ENCODE results near the gene CTPS1. TPM values are rescaled to one million over a fixed set of nuclear protein-coding genes. Genes with fewer than 3 reads are reported as not detected.

The CTPS1 gene
- total RNA-seq, 1 experiment from 2014 or later = 62.2 TPM

DNA sequence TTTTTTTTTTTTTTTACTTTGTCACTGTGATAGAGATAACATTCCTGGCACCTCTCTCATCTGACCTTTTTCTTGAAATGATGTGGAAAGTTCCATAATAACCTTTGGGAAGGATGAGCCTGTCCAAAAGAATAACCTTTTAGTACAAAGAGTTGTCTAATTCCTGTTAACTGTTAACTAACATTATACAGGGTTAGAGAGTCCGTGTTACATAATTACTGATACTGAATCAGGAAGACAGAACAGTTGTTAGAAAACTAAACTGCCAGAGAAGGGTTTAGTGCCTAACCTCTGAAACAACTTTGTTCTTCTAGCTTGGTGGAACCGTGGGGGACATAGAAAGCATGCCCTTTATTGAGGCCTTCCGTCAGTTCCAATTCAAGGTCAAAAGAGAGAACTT is 8.8 kb downstream of the CTPS1 start:
- DNase-seq (ENCODE audit: low read depth in 1 of 2, low spot score in 2 of 2) = no peak
- H3K4me3 ChIP-seq = no peak overlapping the region
- no peak overlapping the region for H3K27ac ChIP-seq
- no peaks in the 10 kb centered on the region for H3K27me3 ChIP-seq (replicated peaks)
- peaks cover 29% of the 10 kb centered on the region for H3K4me1 ChIP-seq (replicated peaks)
- peaks cover 100% of the 10 kb centered on the region for H3K36me3 ChIP-seq
- no peaks in the 10 kb centered on the region for H3K9me3 ChIP-seq (replicated peaks)

DNA sequence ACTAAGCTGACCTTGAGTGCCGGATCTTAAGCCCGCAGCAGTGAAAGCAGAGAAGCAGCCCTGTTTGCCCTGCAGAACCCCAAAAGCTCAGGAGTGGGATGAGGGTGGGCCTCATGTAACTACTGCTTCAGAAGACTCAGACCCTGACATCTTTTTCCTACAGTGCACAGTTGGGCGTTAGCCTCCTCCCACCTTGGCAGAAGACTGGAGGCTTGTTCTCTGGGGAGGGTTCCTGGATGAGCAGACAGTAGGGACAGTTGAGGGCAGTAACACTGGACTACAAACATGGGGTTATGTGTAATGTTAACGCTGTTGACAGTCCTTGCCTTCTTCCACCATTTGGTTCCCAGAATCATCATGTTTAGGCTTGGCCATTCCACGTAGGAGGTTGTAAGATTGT is 9.6 kb downstream of the CTPS1 start:
- Histone ChIP-seq H3K36me3 (peaks cover 100% of the 10 kb centered on the region), H3K9me3 (replicated peaks) (no peaks in the 10 kb centered on the region), H3K27me3 (replicated peaks) (no peaks in the 10 kb centered on the region), H3K4me1 (replicated peaks) (peaks cover 21% of the 10 kb centered on the region), H3K4me3 (no peak overlapping the region), H3K27ac (no peak overlapping the region)
- no peak for DNase-seq (ENCODE audit: low read depth in 1 of 2, low spot score in 2 of 2)

DNA sequence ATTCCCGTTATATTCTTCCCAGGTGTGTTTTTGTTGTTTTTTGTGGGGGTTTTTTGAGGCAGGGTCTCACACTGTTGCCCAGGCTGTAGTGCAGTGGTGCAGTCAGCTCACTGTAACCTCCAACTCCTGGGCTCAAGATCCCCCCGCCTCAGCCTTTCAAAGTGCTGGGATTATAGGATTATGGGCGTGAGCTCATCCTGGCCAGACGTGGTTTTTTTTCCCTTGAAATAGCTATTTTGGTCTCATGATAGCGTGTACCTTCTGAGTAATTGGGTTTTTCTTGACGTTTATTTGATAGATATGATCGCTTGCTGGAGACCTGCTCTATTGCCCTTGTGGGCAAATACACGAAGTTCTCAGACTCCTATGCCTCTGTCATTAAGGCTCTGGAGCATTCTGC is 17.6 kb downstream of the CTPS1 start:
- Histone ChIP-seq H3K4me3 (no peak overlapping the region), H3K27ac (no peak overlapping the region), H3K27me3 (replicated peaks) (no peaks in the 10 kb centered on the region), H3K4me1 (replicated peaks) (peaks cover 5% of the 10 kb centered on the region), H3K9me3 (replicated peaks) (no peaks in the 10 kb centered on the region), H3K36me3 (peaks cover 99% of the 10 kb centered on the region)
- no peak for DNase-seq (ENCODE audit: low read depth in 1 of 2, low spot score in 2 of 2)

DNA sequence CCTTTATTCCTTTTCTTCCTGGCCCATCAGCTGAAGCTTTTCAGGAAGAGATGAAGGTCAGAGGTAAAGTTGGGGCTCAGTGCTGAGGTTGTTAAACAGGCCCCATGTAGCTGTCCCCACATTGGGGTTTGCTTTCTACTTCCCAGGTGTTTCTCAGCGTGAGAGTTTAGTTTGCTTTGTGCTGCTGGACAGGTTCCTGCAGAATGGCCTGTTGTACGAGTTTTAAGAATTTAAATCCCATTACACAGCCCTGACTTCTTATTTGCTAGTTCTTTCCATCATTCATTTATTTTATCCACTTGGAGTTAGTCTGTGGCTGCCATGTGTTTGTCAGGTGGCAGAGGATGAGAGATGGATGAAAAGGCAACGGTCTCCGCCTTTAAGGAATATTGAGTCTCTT is 19.2 kb downstream of the CTPS1 start:
- DNase-seq (ENCODE audit: low read depth in 1 of 2, low spot score in 2 of 2) = no peak
- Histone ChIP-seq H3K9me3 (replicated peaks) (no peaks in the 10 kb centered on the region), H3K36me3 (peaks cover 97% of the 10 kb centered on the region)

DNA sequence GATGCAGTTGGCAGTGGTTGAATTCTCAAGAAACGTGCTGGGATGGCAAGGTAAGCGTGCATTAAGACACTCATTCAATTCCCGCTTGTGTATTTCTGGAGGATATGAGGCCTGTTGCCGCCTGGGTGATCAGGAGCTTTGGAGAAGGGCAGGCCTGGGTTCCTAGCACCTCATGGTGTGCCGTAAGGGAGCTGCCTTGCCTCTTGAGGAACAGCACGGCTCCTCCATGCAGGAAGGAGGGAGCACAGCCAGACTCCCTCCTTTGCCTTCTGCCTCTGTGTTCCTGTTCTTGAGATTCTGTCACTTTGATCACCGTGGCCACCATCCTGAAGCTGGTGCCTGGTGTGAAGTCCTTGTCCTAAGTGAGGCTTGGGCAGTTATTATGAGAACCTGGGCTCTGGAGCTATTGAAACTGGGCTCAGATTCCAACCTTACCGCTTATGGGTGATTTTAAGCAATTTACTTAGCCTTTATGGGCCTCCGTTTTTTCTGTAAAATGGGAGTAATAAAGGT is 23.7 kb downstream of the CTPS1 start:
- no peak for DNase-seq (ENCODE audit: low read depth in 1 of 2, low spot score in 2 of 2)
- Histone ChIP-seq H3K36me3 (peaks cover 99% of the 10 kb centered on the region), H3K9me3 (replicated peaks) (no peaks in the 10 kb centered on the region), H3K27ac (peak overlapping the region; percentile 47), H3K4me1 (replicated peaks) (peaks cover 28% of the 10 kb centered on the region), H3K27me3 (replicated peaks) (no peaks in the 10 kb centered on the region), H3K4me3 (no peak overlapping the region)

More for the DNA sequence above, 19.2 kb downstream of the CTPS1 start:
- H3K4me1 ChIP-seq (replicated peaks) = peaks cover 21% of the 10 kb centered on the region
- no peaks in the 10 kb centered on the region for H3K27me3 ChIP-seq (replicated peaks)
- no peak overlapping the region for H3K4me3 ChIP-seq
- H3K27ac ChIP-seq = no peak overlapping the region

DNA sequence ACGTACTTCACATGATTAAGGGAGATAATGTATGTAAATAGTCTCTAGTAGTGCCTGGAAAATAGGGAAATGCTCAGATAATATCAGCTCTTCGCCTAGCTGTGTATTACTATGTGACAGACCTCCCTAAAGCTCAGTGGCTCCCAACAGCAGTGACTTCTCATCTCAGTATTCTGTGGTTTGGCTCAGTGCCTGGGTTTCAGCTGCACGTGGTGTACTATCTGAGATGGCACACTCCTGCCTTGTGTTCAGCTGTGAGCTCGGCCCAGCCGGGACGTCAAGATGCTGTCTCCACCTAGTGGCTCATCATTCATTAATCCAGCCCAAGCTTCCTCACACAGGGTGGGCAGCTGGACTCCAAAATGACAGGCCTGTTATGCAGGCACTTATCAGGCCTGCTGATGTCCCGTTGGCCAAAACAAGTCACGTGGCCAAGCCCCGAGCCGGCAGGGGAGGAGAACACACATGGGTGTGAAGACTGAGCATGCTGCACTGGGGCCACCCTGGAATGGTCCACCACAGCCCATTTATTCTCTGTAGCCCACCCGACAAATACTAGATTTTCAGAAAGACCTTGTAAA is 24.2 kb downstream of the CTPS1 start:
- DNase-seq (ENCODE audit: low read depth in 1 of 2, low spot score in 2 of 2) = peak; percentile 96 to 99
- peak overlapping the region; percentile 47 for H3K27ac ChIP-seq
- no peak overlapping the region for H3K4me3 ChIP-seq
- H3K36me3 ChIP-seq = peaks cover 99% of the 10 kb centered on the region
- no peaks in the 10 kb centered on the region for H3K27me3 ChIP-seq (replicated peaks)
- H3K4me1 ChIP-seq (replicated peaks) = peaks cover 28% of the 10 kb centered on the region
- no peaks in the 10 kb centered on the region for H3K9me3 ChIP-seq (replicated peaks)

DNA sequence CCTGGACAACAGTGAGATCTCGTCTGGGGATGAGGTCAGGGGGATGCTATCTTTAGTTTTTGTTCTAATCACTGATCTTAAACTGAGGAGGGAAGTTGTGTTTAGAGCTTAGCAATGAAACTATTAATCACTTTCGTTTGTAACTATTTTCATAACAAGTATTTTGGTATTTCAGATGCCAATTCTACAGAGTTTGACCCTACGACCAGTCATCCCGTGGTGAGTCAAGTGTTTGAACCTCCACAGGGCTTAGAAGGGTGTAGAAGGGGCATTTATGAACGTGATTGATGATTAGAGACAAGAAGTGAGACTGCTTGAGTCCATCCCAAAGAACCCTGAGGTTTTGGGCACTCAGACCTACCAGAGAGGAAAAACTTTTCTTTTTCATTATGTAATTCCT is 26.4 kb downstream of the CTPS1 start:
- peaks cover 99% of the 10 kb centered on the region for H3K36me3 ChIP-seq
- H3K4me3 ChIP-seq = no peak overlapping the region
- H3K27ac ChIP-seq = no peak overlapping the region
- no peaks in the 10 kb centered on the region for H3K27me3 ChIP-seq (replicated peaks)
- H3K4me1 ChIP-seq (replicated peaks) = peaks cover 28% of the 10 kb centered on the region
- no peaks in the 10 kb centered on the region for H3K9me3 ChIP-seq (replicated peaks)
- no peak for DNase-seq (ENCODE audit: low read depth in 1 of 2, low spot score in 2 of 2)

DNA sequence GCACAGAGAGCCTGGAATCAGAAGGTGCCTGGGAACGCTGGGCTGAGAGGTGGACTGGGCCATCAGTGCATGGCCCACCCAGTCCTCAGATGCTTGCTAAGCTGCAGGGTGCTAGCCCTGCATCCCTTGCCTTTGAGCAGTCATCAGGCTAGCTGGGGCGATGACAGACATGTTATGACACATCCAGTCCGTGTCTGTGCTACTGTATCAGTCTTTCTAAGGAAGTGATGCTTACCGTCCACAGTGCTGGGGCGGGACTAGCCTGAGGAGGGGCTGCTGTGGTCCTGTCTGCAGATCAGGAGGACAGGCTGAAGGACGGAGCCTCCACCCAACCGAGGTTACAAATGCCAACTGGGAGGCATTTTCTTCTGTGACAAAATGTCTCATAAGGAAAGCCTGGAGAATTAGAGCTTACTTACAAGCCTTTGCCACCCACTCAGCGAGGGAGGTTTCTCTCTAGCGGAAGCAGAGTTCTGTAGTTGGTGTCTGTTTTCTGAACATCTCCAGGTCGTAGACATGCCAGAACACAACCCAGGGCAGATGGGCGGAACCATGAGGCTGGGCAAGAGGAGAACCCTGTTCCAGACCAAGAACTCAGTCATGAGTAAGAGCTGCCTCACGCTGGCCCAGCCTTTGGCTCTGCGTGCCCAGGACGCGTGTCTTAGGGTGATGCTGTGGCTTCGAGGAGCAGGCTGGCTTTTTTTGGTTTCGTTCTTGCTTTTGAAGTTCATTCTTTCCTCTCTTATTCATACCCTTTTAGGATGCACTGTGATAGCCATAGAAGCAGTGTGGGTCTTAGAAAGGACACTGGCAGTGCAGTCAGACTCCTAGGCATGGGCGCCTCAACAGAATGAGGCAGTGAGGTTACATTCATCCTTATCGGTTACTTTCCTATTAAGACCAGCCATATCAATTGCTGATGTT is 27.7 kb downstream of the CTPS1 start:
- H3K9me3 ChIP-seq (replicated peaks) = no peaks in the 10 kb centered on the region
- DNase-seq (ENCODE audit: low read depth in 1 of 2, low spot score in 2 of 2) = no peak
- H3K36me3 ChIP-seq = peaks cover 99% of the 10 kb centered on the region
- H3K4me3 ChIP-seq = no peak overlapping the region
- peaks cover 21% of the 10 kb centered on the region for H3K4me1 ChIP-seq (replicated peaks)
- no peak overlapping the region for H3K27ac ChIP-seq
- no peaks in the 10 kb centered on the region for H3K27me3 ChIP-seq (replicated peaks)

DNA sequence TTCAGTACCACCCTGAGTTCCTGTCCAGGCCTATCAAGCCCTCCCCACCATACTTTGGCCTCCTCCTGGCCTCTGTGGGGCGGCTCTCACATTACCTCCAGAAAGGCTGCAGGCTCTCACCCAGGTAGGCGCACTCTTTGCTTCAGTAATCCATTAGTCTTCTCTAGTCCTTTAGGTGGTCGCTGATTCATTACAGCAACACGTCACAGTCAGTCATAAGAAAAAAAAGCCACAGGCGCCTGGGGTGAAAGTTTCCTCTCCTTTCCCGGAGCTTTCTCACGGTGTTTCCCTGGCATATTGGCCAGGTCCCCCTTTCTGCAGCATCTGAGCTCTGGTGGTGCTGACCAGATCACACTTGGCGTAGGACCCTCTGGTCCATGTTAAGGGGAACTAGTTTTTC is 30.0 kb downstream of the CTPS1 start:
- Histone ChIP-seq H3K27ac (0 out of 2 replicates have a peak overlapping the region, but pooled peaks have one; percentile 18), H3K36me3 (peaks cover 100% of the 10 kb centered on the region), H3K9me3 (replicated peaks) (no peaks in the 10 kb centered on the region)

DNA sequence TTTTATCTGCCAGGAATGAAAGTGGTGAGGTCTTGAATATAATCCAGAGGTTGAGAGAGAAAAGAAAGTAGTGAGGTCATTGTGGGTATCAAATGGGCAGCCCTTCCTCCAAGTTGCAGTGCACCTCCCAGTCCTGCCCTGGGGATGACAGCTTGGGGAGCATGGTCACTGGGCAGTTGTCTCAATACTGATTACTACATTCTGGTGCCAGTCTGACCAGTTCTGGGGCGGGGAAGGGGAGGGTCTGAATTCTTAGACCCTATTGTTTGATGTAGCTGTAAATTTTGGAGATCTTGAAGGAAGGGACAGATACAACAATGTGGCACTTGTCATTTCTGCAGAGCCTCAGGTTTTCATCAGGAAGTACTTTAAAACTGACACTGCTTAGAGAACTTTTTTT is 30.8 kb downstream of the CTPS1 start:
- H3K9me3 ChIP-seq (replicated peaks) = no peaks in the 10 kb centered on the region
- no peak for DNase-seq (ENCODE audit: low read depth in 1 of 2, low spot score in 2 of 2)
- H3K4me1 ChIP-seq (replicated peaks) = no peaks in the 10 kb centered on the region
- peak overlapping the region; percentile 18; the same call in 1 of the 2 replicates for H3K27ac ChIP-seq
- no peak overlapping the region for H3K4me3 ChIP-seq
- H3K27me3 ChIP-seq (replicated peaks) = no peaks in the 10 kb centered on the region
- peaks cover 100% of the 10 kb centered on the region for H3K36me3 ChIP-seq

More for the DNA sequence above, 30.0 kb downstream of the CTPS1 start:
- Histone ChIP-seq H3K4me3 (no peak overlapping the region), H3K27me3 (replicated peaks) (no peaks in the 10 kb centered on the region), H3K4me1 (replicated peaks) (no peaks in the 10 kb centered on the region)
- no peak for DNase-seq (ENCODE audit: low read depth in 1 of 2, low spot score in 2 of 2)

DNA sequence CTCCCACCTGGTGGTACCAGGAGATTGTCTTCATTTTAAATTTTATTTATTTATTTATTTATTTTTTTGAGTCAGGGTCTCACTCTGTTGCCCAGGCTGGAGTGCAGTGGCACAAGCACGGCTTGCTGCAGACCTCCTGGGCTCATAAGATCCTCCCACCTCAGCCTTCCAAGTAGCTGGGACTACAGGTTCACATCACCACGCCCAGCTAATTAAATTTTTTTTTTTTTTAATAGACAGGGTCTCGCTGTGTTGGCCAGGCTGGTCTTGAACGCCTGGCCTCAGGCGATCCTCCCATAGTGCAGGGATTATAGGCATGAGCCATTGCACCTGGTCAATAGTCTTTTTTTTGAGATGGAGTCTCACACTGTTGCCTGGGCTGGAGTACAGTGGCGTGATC is 33.5 kb downstream of the CTPS1 start:
- H3K27ac ChIP-seq = no peak overlapping the region
- H3K4me3 ChIP-seq = no peak overlapping the region
- H3K27me3 ChIP-seq (replicated peaks) = no peaks in the 10 kb centered on the region
- DNase-seq (ENCODE audit: low read depth in 1 of 2, low spot score in 2 of 2) = no peak
- H3K36me3 ChIP-seq = peaks cover 97% of the 10 kb centered on the region
- no peaks in the 10 kb centered on the region for H3K9me3 ChIP-seq (replicated peaks)
- H3K4me1 ChIP-seq (replicated peaks) = no peaks in the 10 kb centered on the region

DNA sequence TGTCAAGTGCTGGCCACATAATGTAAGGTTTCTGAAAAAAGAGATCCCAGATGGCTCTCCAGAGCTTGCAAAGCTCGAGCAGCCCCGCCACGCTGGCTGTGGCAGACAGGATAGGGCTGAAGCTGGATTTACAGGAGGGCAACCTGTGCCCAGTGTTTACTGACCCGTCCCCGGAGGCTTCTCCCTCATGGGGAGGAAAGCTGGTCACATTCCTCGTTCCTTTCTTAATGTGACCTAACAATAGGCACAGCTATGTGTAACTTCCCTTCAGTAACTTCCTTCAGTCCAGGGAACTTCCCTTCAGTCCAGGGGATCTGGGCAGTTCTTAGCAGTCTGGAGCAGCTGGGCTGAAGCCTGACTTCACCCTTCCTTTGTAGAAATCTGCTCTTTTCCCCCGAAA is 34.3 kb downstream of the CTPS1 start:
- Histone ChIP-seq H3K27me3 (replicated peaks) (no peaks in the 10 kb centered on the region), H3K9me3 (replicated peaks) (no peaks in the 10 kb centered on the region), H3K4me1 (replicated peaks) (no peaks in the 10 kb centered on the region), H3K36me3 (peaks cover 95% of the 10 kb centered on the region), H3K27ac (no peak overlapping the region), H3K4me3 (no peak overlapping the region)
- no peak for DNase-seq (ENCODE audit: low read depth in 1 of 2, low spot score in 2 of 2)

DNA sequence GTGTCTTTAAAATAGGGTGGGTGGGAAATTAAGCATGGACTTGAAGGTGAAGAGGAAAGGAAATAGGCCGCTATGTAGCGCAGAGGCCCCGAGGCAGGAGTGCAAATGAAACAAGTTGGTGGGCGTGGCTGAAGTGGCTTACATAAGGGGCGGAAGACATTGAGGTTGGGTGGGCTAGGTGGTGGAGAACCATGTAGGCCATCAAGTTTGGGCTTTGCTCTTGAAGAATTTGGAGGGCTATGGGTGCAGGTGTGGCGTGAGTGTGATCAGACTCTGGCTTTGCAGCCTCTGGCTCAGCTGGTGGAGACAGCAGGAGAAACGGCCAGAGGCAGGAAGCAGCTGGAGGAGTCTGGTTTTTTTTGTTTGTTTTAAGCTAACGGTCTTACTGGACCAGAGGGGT is 35.4 kb downstream of the CTPS1 start:
- H3K4me1 ChIP-seq (replicated peaks) = no peaks in the 10 kb centered on the region
- H3K36me3 ChIP-seq = peaks cover 95% of the 10 kb centered on the region
- H3K27me3 ChIP-seq (replicated peaks) = no peaks in the 10 kb centered on the region
- H3K9me3 ChIP-seq (replicated peaks) = no peaks in the 10 kb centered on the region
- no peak for DNase-seq (ENCODE audit: low read depth in 1 of 2, low spot score in 2 of 2)
- H3K27ac ChIP-seq = no peak overlapping the region
- H3K4me3 ChIP-seq = no peak overlapping the region

DNA sequence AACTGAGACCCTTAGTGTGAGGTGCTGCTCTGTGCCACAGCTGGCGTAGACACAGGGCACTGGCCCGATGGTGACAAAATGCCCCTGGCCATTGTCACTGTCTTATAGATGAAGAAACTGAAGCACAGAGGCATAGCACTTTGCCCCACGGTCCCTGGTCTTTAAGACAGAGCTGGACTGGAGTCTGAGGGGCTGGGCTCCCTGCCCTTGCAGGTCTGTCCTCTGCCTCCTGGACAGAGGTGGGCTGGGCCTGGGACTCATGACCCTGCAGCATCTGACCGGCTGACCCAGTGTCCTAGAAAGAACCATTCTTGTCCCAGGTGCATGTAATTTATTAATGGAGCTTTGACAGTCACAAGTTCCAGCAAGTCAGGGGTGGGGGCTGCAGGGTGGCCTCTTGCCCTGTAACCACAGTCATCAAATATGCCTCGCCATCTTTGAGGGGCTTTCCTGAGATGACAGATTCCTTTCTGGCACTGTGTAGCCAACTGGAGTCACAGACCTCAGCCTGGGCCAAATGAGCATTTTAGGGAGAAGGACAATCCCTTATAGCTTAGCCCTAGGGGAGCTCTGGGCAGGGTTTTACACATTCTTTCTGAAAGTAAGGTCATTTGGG is 35.9 kb downstream of the CTPS1 start:
- no peak overlapping the region for H3K4me3 ChIP-seq
- no peak overlapping the region for H3K27ac ChIP-seq
- H3K27me3 ChIP-seq (replicated peaks) = no peaks in the 10 kb centered on the region
- H3K4me1 ChIP-seq (replicated peaks) = no peaks in the 10 kb centered on the region
- DNase-seq (ENCODE audit: low read depth in 1 of 2, low spot score in 2 of 2) = no peak
- H3K9me3 ChIP-seq (replicated peaks) = no peaks in the 10 kb centered on the region
- peaks cover 95% of the 10 kb centered on the region for H3K36me3 ChIP-seq
